Suprapubic skin (tissue), 4 donors: ENCODE data around the gene PHTF2. TPM values are rescaled to one million over a fixed set of nuclear protein-coding genes. Genes with fewer than 3 reads are reported as not detected.

Experiments used
- DNase-seq, 2 donors: peaks; one replicate each; pipeline ENCODE4 v3.0.0-alpha.2; 2019; ENCODE audit warnings: low spot score in 2 of 2
- H3K27ac ChIP-seq: fragments of 200-600 bp; sonication (generic); one replicate; pipeline ENCODE4 v1.5.1; 2019
- H3K27me3 ChIP-seq: fragments of 200-600 bp; sonication (generic); one replicate; pipeline ENCODE4 v1.5.1; 2019
- H3K36me3 ChIP-seq: fragments of 200-600 bp; sonication (generic); one replicate; pipeline ENCODE4 v1.5.1; 2019
- H3K4me1 ChIP-seq: fragments of 200-600 bp; sonication (generic); one replicate; pipeline ENCODE4 v1.5.1; 2019
- H3K4me3 ChIP-seq: fragments of 200-600 bp; sonication (generic); one replicate; pipeline ENCODE4 v1.5.1; 2019; ENCODE audit warnings: mild to moderate bottlenecking
- H3K9me3 ChIP-seq: fragments of 200-600 bp; sonication (generic); one replicate; pipeline ENCODE4 v1.5.1; 2019
- EP300 ChIP-seq: sonication (generic); formaldehyde crosslinking; IDR thresholded peaks from one replicate; pipeline ENCODE4 v1.6.1; 2017; ENCODE audit warnings: antibody characterized with exemption
- POLR2A ChIP-seq, 2 donors: fragments of 450-650 bp; IDR thresholded peaks; one replicate each; pipeline ENCODE4 v1.6.1; 2017; ENCODE audit warnings: antibody characterized with exemption in 2 of 2, mild to moderate bottlenecking in 2 of 2, moderate library complexity in 2 of 2
- POLR2AphosphoS5 ChIP-seq, 3 donors: sonication (generic); formaldehyde crosslinking; IDR thresholded peaks; one replicate each; pipeline ENCODE4 v1.6.1; 2017; ENCODE audit warnings: antibody characterized with exemption in 3 of 3
- WGBS: methylation state at CpG from one replicate; pipeline ENCODE4 v1.1.5; 2018; 5-methylcytosine and 5-hydroxymethylcytosine counted together
- total RNA-seq, 4 donors: library from RNA; depleted of rRNA; stranded (reverse); fragments of >200 nt; gene quantifications; one replicate each; pipeline ENCODE4 v1.1.0, GENCODE V29; 2016
- TF ChIP-seq, protein P1 (sequence below), 2 donors: fragments of 200-600 bp in 1 of 2; fragments of 450-650 bp in 1 of 2; sonication (generic) in 1 of 2; IDR thresholded peaks; one replicate each; pipeline ENCODE4 v1.5.1; 2016 to 2019; ENCODE audit warnings: antibody characterized with exemption in 2 of 2, mild to moderate bottlenecking in 1 of 2, moderate library complexity in 1 of 2

The PHTF2 gene
- total RNA-seq, 4 donors from 2014 or later, result 9.6 to 33.7 (median 15.7) TPM

DNA sequence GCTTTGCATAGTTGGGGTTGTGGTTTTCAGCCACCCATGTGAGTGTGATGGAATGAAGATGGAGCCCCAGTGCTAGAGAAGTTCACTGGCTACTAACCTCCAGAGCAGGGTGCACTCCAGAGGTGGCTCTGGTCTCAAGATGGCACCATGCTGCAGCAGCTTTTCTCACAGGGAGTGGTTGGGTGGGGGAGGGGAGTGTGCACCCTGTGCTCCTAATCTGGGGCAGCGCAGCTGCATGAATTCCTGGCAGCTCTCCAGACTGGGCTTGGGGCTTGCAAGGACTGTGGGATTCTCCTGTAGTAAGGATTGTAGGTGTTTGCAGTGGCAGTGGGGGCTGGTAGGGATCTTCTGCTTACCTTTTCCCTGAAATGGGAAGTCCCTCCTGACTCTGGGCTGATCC, 23.7 kb downstream of the PHTF2 start:
- Histone ChIP-seq H3K27ac (no peak overlapping the region), H3K36me3 (peaks cover 5% of the 10 kb centered on the region), H3K27me3 (no peaks in the 10 kb centered on the region), H3K4me1 (no peaks in the 10 kb centered on the region), H3K4me3 (no peak overlapping the region), H3K9me3 (peaks cover 30% of the 10 kb centered on the region)
- no CpG with 5 or more reads among the region's 1 CpG for WGBS
- TF ChIP-seq, protein P1, sequence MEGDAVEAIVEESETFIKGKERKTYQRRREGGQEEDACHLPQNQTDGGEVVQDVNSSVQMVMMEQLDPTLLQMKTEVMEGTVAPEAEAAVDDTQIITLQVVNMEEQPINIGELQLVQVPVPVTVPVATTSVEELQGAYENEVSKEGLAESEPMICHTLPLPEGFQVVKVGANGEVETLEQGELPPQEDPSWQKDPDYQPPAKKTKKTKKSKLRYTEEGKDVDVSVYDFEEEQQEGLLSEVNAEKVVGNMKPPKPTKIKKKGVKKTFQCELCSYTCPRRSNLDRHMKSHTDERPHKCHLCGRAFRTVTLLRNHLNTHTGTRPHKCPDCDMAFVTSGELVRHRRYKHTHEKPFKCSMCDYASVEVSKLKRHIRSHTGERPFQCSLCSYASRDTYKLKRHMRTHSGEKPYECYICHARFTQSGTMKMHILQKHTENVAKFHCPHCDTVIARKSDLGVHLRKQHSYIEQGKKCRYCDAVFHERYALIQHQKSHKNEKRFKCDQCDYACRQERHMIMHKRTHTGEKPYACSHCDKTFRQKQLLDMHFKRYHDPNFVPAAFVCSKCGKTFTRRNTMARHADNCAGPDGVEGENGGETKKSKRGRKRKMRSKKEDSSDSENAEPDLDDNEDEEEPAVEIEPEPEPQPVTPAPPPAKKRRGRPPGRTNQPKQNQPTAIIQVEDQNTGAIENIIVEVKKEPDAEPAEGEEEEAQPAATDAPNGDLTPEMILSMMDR (IDR thresholded peaks at IDR 0.05), result no peak
- TF ChIP-seq POLR2A (IDR thresholded peaks at IDR 0.05) (no peak), POLR2AphosphoS5 (IDR thresholded peaks at IDR 0.05) (no peak), EP300 (no peak)
- no peak for DNase-seq

GRCh38 chr7:77823787-77824186, 25.2 kb downstream of the PHTF2 start:
- Histone ChIP-seq H3K4me3 (no peak overlapping the region), H3K27ac (no peak overlapping the region), H3K36me3 (peaks cover 5% of the 10 kb centered on the region), H3K27me3 (no peaks in the 10 kb centered on the region), H3K4me1 (no peaks in the 10 kb centered on the region), H3K9me3 (peaks cover 30% of the 10 kb centered on the region)
- TF ChIP-seq, protein P1 (IDR thresholded peaks at IDR 0.05), result no peak
- no peak for TF ChIP-seq EP300
- no peak for TF ChIP-seq POLR2A (IDR thresholded peaks at IDR 0.05)
- TF ChIP-seq POLR2AphosphoS5 (IDR thresholded peaks at IDR 0.05), result no peak
- 92% methylated on average over 2 of the region's 2 CpGs for WGBS
- DNase-seq, result no peak

GRCh38 chr7:77824636-77825035, 26.1 kb downstream of the PHTF2 start:
- Histone ChIP-seq H3K4me3 (no peak overlapping the region), H3K4me1 (no peaks in the 10 kb centered on the region), H3K9me3 (peaks cover 28% of the 10 kb centered on the region), H3K36me3 (peaks cover 5% of the 10 kb centered on the region), H3K27me3 (no peaks in the 10 kb centered on the region), H3K27ac (no peak overlapping the region)
- WGBS, result 97% methylated on average over 5 of the region's 5 CpGs
- no peak for DNase-seq
- TF ChIP-seq EP300 (no peak), POLR2A (IDR thresholded peaks at IDR 0.05) (no peak), POLR2AphosphoS5 (IDR thresholded peaks at IDR 0.05) (no peak)
- TF ChIP-seq, protein P1 (IDR thresholded peaks at IDR 0.05), result no peak

DNA sequence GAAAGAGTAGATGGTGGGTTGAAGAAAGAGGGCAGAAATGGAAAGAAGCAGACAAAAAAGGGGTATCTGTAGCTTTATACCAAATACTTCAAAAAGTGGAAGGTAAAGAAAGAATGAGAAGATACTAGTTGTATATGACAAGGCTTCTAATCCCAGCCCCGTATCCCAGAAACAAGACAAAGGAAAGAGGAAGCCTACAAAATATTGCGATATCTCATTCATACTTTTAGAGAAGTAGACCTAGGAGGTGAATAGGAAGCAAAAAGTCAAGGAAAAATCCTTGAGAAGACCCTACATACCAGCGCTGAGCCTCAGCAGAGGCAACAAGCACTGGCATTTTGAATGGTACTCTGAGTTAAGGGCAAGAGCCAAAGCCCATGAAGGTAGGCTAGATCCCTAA, 26.6 kb downstream of the PHTF2 start:
- no peak for DNase-seq
- Histone ChIP-seq H3K27ac (no peak overlapping the region), H3K27me3 (no peaks in the 10 kb centered on the region), H3K36me3 (peaks cover 4% of the 10 kb centered on the region), H3K9me3 (peaks cover 25% of the 10 kb centered on the region), H3K4me1 (no peaks in the 10 kb centered on the region), H3K4me3 (no peak overlapping the region)
- TF ChIP-seq EP300 (no peak), POLR2AphosphoS5 (IDR thresholded peaks at IDR 0.05) (no peak), POLR2A (IDR thresholded peaks at IDR 0.05) (no peak)
- TF ChIP-seq, protein P1 (IDR thresholded peaks at IDR 0.05), result no peak
- WGBS, result 93% methylated on average over 3 of the region's 3 CpGs

DNA sequence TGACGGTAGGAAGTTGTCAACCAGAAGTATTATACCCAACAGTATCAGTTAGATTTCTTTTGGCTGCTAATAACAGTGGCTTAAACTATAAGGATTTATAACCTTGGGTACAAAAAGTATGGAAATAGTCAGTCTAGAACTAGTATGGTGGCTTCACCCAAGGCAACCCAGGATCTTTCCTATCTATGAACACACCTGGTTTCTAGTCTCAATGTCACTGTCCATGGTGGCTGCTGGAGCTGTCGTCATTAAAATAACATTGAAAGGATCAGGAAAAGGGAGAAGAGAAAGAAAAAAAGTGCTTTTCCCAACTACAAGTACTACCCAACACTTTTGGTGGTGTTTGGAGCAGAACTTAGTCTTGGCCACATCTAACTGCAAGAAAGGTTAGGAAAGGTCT, 27.7 kb downstream of the PHTF2 start:
- 91% methylated on average over 2 of the region's 2 CpGs for WGBS
- H3K4me3 ChIP-seq, result no peak overlapping the region
- no peak for DNase-seq
- no peaks in the 10 kb centered on the region for H3K36me3 ChIP-seq
- no peak overlapping the region for H3K27ac ChIP-seq
- H3K27me3 ChIP-seq, result no peaks in the 10 kb centered on the region
- H3K9me3 ChIP-seq, result peaks cover 13% of the 10 kb centered on the region
- no peak for TF ChIP-seq POLR2AphosphoS5 (IDR thresholded peaks at IDR 0.05)
- no peaks in the 10 kb centered on the region for H3K4me1 ChIP-seq

DNA sequence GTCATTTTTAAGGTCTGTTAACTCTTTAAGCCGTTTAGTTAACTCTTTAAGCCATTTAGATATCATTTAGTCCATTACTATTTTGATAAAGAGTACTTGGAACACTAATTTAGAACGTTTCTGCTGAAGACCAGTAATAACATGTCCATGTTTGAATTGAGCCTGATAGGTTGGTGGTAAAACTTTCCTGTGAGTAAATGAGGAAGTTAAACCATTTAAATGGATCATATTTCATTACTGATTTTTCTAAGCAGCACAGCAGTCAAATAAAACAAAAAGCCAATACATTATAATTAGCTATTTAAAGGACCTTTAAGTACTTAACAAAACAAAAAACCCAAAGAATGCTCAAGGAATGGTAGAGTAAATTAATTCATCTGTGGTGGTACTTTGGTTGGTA, 29.4 kb downstream of the PHTF2 start:
- TF ChIP-seq, protein P1 (IDR thresholded peaks at IDR 0.05), result no peak
- TF ChIP-seq POLR2AphosphoS5 (IDR thresholded peaks at IDR 0.05) (no peak), EP300 (no peak), POLR2A (IDR thresholded peaks at IDR 0.05) (no peak)
- no peak for DNase-seq
- 47% methylated on average over 2 of the region's 2 CpGs for WGBS
- Histone ChIP-seq H3K4me1 (no peaks in the 10 kb centered on the region), H3K4me3 (no peak overlapping the region), H3K27ac (no peak overlapping the region), H3K9me3 (no peaks in the 10 kb centered on the region), H3K36me3 (no peaks in the 10 kb centered on the region), H3K27me3 (no peaks in the 10 kb centered on the region)
